Epithelial cell of proximal tubule (primary cell): ENCODE measurements around the gene POFUT2. TPM values are rescaled to one million over a fixed set of nuclear protein-coding genes. Genes with fewer than 3 reads are reported as not detected.

Experiments used
- DNase-seq: peaks from one replicate; pipeline ENCODE4 v3.0.0-alpha.2; 2011; ENCODE audit warnings: low read depth
- H3K4me3 ChIP-seq: 2 replicates; pipeline ENCODE4 v1.5.1; 2011; ENCODE audit warnings: low read depth, mild to moderate bottlenecking, low read length
- total RNA-seq: library from RNA; depleted of rRNA; stranded (reverse); fragments of >200 nt; gene quantifications from 2 replicates; pipeline ENCODE4 v1.2.3, GENCODE V29; 2015
- TF ChIP-seq, protein P1 (sequence below): conservative IDR thresholded peaks from 2 replicates; pipeline ENCODE4 v1.5.1; 2012; ENCODE audit warnings: low read depth, mild to moderate bottlenecking, low read length

POFUT2 gene
- total RNA-seq, 1 donor from 2014 or later = 10.4 TPM

DNA sequence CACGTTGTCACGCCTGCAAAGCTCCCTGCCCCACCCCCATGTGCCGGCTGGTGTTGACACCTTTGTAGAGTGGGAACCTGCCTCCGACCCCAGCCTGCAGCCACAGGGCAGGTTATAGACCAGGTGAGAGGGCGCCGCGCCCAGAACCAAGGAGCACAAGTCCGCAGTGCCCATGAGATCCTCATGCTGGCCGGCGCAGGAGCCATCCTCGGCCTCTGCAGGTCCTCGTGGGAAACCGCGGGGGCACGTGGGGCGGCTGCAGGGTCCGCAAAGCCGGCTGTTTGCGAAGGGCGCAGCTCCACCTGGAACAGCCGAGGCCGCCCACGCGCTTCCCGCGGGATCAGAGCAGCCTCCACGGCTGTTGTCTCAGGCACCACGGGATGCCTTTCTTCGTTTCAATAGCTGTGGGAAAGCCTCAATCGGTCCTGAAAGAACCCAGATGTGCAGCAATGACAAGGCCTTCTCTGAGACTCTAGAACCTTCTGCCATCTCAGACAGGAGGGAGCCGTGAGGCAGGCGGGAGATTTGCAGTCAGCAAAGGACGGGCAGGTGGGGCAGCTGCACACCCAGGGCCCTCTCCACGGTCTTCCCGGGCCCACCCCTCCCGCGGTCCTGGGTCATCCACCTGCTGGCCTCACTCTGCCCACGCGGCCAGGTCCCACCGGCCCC, 29.9 kb downstream of the POFUT2 start:
- no peak overlapping the region for H3K4me3 ChIP-seq
- TF ChIP-seq, protein P1, sequence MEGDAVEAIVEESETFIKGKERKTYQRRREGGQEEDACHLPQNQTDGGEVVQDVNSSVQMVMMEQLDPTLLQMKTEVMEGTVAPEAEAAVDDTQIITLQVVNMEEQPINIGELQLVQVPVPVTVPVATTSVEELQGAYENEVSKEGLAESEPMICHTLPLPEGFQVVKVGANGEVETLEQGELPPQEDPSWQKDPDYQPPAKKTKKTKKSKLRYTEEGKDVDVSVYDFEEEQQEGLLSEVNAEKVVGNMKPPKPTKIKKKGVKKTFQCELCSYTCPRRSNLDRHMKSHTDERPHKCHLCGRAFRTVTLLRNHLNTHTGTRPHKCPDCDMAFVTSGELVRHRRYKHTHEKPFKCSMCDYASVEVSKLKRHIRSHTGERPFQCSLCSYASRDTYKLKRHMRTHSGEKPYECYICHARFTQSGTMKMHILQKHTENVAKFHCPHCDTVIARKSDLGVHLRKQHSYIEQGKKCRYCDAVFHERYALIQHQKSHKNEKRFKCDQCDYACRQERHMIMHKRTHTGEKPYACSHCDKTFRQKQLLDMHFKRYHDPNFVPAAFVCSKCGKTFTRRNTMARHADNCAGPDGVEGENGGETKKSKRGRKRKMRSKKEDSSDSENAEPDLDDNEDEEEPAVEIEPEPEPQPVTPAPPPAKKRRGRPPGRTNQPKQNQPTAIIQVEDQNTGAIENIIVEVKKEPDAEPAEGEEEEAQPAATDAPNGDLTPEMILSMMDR = no peak
- no peak for DNase-seq

DNA sequence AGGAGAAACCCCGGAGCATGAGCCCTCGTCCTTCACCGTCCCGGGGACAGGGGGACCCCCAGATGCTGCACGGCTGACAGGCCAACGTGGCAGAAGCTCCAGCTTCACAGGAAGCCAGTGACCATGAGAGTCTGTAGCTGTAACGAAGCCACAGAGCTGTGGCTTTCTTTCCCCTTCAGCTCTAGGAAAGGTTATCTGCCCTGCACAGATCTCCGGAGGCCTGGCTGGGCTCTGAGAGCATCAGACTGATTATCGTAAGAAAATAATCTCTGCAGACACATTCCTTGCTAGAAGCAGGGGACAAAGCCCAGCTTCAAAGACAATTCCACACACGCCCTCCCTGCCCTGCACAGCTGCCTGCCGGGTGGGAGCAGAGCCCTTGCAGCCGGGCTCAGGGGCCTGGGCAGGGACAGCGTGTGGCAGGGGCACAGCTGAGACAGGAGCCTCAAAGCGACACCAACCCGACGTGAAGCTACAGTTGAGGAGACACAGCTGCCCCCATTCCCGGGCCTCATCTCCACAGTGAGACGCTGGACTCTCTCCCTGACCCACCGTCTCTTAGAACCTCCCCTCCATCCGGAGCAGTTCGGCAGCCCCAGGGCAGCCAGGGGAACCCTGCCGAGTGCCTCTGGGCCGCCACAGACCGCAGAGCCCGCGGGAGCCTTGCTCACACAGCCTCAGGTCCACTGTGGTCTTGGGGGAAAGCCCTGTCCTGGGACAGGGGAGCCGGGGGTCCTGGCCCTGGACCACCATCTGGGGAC, 30.6 kb downstream of the POFUT2 start:
- H3K4me3 ChIP-seq = no peak overlapping the region
- no peak for DNase-seq

DNA sequence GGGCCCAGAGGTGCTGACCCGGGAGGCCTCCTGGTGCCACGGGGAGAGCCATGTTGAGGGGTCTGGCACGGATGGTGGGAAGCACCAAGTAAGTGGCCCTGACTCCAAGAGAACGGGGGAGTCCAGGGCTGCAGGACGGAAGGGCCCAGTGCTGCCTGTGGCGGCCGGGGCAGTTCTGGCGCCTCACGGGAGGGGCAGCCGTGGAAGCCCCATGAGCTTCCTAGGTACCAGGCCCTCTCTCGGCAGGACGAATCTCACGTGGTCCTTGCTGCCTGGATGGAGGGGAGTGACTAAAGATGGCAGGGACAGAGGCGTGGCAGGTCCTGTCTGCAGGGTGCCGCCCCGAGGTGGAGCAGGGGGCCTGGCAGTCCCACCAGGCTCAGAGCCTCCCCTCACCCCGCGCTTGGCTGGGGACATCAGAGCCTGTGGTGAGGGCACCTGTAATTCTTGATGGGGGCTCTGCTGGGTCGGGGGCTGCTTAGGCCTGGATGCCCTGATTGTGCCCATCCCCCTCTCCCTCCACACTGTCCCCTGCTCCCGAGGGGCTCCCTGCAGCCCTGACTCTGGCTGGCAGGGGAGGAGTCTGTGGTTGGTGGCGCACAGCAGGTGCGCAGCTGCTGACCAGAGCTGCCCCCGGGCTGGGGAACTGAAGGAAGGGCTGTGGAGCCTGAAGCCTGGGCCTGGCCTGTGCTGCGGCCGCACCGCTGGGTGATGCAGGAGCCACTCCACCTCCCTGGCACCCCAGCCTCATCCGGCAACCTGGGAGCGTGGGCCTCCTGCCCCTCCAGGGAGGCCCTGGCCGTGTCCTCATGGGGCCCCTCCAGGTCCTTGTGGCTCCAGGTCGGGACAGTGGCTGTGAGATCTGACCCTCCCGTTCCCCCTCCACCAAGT, 31.4 kb downstream of the POFUT2 start:
- H3K4me3 ChIP-seq = no peak overlapping the region
- TF ChIP-seq, protein P1 = no peak
- DNase-seq = no peak

More for the DNA sequence above, 30.6 kb downstream of the POFUT2 start:
- TF ChIP-seq, protein P1 = no peak

DNA sequence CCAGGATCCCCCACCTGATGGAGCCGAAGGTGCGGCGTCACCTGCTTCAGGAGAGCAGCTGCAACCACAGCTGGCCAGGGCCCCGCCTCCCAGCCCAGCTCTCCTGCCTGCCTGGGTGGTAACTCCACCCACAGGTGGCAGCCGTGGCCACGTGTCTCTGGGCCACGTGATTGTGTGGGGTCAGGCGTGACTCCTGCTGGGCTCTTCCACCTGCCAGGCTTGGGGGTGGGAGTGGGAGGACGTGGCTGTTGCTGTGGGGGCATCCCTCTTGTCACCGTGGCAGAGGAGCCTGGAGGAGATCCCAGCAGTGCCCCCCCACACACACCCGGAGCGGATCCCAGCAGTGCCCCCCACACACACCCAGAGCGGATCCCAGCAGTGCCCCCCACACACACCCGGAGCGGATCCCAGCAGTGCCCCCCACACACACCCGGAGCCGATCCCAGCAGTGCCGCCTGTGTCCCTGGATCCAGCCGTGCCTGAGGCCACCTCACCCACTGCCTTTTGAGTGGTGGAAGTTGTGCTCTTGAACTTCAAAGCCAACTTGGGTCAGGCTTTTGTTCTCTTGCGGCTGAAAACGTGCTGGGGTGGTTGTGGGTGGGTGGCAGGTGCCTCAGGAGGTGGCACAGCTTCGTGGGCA, 32.2 kb downstream of the POFUT2 start:
- DNase-seq = no peak
- TF ChIP-seq, protein P1 = no peak
- H3K4me3 ChIP-seq = no peak overlapping the region

DNA sequence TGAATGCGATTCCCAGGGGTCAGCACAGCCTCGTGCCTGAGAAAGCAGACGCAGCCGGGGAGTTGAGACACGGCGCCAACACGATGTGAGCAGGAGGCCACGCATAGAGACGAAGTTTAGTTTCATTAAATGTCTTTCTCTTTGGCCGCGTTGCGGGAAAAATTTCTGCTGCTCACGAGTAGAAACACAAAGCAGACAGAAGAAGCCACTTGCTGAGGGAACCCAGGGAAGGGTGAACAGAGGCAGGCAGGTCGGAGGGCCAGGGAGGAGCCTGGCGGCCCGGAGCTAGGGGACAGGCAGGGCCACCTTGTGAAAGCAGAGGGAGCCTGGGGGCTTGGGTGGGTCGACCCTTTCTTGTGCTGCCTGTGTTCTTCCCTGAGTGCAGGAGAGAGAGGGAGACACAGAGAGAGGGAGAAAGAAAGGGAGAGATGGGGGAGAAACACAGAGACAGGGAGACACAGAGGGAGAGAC, 33.2 kb downstream of the POFUT2 start:
- no peak for DNase-seq
- no peak overlapping the region for H3K4me3 ChIP-seq
- TF ChIP-seq, protein P1 = no peak
